ENCODE measurements around the gene VPS25.

The VPS25 gene

DNA sequence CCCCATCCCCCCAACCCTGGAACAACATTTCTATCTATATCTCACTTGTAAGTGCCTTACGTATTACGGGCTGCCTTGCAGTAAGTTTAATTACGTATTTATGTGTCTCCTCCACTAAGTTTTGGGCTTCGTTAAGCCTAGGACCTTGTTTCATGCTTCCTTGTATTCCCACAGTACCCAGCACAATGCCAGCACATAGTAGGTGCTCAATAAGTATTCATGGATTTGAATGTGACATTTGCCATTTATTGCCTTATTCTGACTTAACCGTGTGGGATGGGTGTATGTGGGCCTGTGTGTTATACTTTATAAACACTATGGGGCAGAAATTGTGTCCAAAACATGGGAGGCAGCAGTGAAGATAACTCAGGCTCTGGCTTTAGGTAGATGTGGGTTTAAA lies 19.3 kb downstream of the VPS25 start:
- in situ Hi-C loops (cut with MboI; ENCODE audit: low sequenced_read_pairs): no loop called here

DNA sequence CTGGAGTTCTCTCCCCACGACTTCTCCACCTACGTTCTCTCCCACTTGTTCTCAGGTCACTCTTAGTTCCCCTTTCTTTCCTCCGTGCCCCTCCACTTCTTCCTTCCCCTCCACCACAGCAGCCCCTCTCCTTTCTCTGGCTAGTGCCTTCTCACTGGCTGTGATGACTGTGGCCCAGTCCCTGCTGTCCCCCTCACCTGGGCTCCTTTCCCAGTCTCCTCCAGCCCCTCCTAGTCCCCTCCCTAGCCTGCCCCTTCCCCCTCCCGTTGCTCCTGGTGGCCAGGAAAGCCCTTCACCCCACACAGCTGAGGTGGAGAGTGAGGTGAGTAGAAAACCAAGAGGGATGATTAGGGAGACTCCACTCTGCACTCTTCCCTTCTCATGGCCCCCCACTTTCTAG lies 21.8 kb downstream of the VPS25 start:
- in situ Hi-C loops (cut with MboI; ENCODE audit: low sequenced_read_pairs): no loop called here

DNA sequence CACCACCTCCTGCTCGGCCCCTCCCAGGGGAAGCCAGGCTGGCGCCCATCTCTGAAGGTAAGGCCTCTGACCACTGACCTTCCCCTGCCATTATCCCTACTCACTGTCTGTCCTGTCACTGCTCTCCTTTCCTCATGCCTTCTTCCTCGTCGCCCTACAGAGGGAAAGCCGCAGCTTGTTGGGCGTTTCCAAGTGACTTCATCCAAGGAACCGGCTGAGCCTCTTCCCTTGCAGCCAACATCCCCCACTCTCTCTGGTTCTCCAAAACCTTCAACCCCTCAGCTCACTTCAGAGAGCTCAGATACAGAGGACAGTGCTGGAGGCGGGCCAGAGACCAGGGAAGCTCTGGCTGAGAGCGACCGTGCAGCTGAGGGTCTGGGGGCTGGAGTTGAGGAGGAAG lies 22.2 kb downstream of the VPS25 start:
- in situ Hi-C loops (cut with MboI; ENCODE audit: low sequenced_read_pairs): no loop called here

DNA sequence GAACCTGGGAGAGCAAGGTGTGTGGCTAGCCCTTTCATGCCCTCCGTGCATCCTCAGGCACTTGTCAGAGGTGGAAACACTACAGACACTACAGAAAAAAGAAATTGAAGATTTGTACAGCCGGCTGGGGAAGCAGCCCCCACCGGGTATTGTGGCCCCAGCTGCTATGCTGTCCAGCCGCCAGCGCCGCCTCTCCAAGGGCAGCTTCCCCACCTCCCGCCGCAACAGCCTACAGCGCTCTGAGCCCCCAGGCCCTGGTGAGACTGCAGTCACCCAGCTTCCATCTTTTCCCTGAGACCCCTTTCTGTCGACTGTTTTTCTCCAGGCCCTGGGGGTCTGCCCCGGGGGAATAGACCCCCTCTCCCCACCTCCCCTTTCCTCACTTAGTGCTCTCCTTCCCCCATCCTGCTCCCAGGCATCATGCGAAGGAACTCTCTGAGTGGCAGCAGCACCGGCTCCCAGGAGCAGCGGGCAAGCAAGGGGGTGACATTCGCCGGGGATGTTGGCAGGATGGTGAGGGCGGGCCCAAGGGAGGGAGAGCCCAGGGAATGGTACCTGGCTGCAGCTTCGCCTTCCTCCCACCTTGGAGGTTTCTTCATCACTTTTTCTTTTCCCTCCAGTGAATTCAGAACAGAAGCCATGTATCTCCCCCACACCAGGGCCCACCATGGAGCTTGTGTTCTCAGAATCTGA lies 23.0 kb downstream of the VPS25 start:
- in situ Hi-C loops (cut with MboI; ENCODE audit: low sequenced_read_pairs): no loop called here

DNA sequence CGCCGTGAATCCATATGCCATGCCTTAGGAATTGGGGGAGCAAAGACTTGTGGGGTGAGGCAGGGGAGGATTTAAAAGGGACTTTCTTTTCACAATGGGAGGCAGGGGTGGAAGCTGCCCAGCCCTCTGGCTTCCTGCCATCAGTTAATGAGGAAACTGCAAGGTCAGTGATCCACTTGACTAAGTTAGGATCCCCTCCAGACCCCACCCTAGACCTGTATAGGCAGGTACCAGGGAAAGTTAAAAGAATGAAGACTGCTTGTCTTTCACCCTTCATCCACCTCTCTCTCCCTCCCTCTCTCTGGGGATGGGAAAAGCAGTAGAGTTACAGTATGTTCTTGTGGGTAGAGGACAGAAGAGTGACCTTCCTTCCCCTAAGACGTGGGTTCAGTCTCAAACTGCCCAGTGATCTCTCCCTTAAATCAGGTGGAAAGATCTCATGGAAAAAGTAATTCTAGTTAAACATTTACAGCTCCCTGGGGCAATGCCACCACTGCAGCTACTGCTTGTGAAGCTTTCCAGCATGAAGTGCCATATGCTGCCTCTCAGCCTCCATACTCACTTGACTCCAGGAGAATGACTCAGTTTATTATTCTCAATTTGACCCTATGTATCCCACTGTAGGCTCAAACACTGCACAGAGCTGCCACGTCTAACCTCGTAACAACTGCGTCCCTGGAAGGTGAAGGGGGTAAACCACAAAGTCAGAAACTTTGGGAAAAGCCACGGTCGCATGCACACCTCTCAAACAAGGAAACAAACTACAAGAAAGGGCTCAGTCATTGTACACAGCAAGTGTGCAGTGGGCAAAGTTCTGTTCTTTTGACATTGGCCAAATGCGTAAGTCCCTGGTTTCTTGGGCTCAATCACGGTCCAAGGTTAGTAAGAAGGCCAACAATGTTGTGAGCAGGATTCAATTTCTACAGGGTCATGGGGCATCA lies 24.1 kb downstream of the VPS25 start:
- in situ Hi-C loops (cut with MboI; ENCODE audit: low sequenced_read_pairs): no loop called here

DNA sequence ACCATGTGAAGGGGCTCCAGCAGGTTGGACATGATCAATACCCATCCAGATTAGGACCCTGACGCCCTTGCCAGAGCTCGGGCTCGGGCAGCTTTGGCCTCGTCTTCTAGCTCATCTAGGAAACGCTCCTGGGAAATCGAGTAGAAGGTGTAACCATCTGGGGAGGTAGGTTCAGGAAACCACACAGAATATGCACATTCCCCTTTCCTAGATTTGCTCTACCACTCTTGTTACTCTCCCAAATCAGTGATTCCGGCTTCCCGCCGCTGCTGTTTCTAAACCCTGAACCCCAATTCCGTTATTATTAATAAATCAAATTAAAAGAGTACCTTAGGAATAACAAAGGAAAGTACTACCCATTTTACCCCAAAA lies 24.7 kb downstream of the VPS25 start:
- in situ Hi-C loops (cut with MboI; ENCODE audit: low sequenced_read_pairs): no loop called here

DNA sequence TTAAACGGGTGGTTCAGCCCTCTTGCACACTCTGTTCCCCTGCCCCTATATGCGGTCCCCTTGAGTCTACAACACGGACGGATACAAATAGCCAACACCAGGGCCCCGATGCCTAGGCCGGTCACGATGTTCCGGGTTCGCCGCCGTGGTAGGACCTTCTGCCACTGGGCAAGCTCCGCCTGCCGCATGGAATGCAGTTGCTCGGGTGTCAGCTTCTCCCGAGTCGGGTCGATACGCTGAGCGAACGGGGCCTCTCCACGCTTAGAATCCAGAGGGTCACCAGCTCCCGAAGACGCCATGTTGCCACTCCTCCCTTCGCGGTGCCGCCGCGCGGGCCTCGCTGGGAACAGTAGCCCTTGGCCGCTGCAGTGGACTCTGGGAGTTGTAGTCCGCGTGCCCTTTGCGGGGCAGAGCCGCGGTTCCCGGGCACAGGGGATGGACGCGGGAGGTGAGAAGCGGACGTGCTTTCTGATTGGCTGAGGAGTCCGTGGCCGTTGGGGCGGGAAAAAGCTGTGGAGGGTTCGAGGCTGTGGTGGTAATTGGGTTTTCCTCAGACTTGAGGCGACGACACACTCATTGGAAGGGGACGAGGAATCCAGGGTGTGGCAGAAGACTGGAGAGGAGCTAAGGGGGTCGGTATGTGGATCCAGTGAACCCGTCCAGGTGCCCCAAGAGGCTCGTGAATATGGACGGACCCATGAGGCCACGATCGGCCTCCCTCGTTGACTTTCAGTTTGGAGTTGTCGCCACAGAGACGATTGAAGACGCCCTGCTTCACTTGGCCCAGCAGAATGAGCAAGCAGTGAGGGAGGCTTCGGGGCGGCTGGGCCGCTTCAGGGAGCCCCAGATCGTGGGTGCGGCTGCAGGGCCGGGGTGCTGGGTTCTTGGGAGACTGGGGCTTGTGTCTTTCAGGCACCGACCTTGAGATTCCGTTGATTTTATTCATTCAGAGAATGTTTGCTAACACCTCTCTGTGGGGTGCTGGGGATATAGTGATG lies 25.4 kb downstream of the VPS25 start, which contains the start of the genes CNTD1 and COA3:
TSS of gene CNTD1 (plus strand) at position 479 of the 998 bp plus-strand sequence. CDS start at position 686, 207 bp downstream.
TSS of gene COA3 (minus strand) at position 322 of the 998 bp plus-strand sequence. CDS start at position 299, 23 bp downstream.
- in situ Hi-C loops (cut with MboI; ENCODE audit: low sequenced_read_pairs): no loop called here

DNA sequence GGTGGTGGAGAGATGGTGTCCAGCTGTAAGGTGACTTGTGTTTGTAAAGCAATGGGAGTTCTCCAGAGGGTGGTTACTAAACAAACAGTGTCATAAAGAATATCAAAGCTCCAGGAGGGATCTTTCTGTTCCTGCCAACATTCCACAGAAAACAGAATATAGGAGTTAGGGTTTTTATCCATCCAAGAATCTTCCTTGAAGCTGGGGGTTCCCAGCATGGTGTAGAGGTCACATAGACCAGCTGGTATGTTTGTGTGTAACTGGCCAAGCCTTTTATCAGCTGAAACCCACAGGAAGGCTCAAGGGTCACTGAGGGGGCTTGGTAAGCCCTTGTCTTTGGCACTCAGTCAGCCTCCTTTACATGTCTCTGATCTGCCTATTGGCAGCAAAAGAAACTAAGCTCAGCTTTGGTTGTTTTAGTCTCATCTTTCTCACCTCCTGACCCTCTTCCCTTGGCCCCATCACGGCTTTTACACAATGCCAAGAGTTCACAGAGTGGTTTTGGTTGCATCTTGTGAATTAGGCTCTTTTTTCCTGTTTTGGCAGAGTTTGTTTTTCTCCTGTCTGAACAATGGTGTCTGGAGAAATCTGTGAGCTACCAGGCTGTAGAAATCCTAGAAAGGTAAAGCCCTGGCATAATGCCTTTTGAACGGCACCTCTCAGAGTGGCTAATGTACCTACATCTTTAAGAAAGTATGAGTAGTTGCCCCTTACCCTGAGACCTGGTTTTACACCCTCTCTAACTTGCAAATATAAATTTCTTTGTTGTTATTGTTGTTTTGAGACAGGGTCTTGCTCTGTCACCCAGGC lies 30.0 kb downstream of the VPS25 start:
- in situ Hi-C loops (cut with MboI; ENCODE audit: low sequenced_read_pairs): no loop called here

DNA sequence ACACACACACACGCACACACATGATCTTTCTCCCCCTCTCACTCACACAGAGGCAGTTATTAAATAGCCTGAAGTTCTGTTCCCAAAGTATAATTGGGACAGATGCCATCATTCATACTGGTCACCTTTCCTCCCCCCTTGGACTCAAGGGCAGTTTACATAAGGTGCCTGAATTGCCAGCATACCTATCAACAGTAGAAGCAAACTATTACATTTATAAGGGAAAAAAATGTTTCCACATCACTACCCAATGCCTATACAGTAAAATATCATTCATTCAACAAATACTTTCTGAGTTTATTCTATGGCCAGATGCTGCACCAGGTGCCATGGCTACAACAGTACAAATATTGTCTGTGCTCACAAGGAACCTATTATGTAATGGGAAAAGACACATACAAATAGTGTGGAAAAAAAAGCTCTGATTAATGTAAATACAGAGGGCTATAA lies 31.7 kb downstream of the VPS25 start:
- in situ Hi-C loops (cut with MboI; ENCODE audit: low sequenced_read_pairs): no loop called here

DNA sequence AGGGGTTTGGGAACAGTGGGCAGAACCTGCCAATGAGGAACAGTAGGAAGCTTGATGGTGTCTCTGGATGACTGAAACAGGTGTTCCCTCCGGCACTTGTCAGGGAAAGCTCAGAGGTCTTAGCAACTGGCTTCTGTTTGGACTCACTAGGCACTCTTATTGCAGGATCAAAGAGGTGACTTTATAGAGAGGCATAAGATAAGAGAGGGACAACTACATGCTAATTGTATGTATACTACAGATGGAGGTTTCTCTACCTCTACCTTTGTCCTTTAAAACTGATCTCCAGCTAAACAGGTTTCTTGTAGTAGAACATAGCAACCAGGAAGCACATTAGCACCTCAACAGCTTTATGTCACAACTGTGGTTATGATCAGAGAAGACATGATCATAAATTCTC lies 33.0 kb downstream of the VPS25 start:
- in situ Hi-C loops (cut with MboI; ENCODE audit: low sequenced_read_pairs): no loop called here

DNA sequence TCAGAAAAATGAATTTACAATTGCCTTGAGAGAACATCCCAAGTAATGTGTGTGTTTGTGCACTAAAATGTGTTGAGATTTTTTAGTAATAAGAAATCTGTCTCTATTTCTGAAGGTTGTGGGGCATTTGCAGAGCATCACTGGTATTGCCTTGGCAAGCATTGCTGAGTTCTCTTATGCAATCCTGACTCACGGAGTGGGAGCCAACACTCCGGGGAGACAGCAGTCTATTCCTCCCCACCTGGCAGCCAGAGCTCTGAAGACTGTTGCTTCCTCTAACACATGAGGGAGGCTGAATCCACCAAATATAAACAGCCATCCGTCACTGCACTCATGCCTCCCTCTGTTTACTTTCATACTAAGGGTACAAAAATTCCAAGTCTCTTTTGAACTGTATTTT lies 36.0 kb downstream of the VPS25 start:
- in situ Hi-C loops (cut with MboI; ENCODE audit: low sequenced_read_pairs): no loop called here

DNA sequence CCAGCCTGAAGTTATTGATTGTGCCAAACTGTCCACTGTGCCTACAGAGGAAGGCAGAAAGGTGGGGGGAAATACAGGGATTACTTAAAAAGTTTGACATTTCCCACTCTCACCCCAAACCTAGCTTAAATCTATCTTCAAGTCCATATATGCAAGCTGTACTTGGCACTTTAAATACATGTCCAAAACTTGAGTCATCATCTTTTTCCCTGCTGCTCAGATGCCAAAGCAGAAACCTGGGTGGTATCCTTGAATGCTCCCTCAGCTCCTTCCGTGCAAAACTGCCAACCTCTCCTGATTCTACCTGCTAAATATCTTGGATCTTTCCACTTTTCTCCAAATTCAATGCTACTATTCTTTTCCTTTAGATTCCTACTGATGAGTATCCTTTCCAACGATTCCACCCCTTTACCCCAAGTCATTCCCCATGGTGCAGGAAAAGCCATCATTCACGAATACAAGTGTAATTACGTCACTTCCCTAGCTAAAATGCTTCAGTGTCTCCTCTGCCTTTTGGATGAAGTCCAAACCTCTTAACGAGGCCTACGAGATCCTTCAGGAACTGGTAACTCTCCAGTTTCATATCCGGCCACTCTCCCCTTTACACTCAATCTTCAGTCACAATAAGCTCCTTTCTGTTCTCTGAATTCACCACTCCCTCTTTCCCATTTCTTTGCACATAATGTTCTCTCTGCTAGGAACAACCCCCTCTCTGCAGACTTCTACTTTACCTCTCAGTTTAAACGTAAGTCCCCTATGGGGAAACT lies 41.6 kb downstream of the VPS25 start:
- in situ Hi-C loops (cut with MboI; ENCODE audit: low sequenced_read_pairs): no loop called here

DNA sequence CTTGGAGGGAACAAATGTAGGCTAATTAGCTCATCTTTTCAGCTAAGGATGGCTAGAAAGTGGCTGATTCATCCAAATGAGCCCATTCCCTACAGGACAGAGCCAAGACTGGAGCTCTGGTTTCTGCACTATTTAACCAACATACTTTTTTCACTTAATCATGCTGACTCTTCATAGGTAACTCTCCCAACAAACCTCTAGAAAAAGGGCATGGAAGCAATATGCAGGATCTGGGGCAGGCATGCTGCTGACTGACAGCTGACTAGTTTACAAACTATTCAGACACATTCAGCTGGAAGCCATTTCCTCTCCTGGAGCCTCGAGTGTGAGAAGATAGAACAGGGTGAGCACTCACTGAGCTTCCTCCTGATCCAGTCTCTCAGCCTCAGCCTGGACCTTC lies 44.6 kb downstream of the VPS25 start:
- in situ Hi-C loops (cut with MboI; ENCODE audit: low sequenced_read_pairs): no loop called here

DNA sequence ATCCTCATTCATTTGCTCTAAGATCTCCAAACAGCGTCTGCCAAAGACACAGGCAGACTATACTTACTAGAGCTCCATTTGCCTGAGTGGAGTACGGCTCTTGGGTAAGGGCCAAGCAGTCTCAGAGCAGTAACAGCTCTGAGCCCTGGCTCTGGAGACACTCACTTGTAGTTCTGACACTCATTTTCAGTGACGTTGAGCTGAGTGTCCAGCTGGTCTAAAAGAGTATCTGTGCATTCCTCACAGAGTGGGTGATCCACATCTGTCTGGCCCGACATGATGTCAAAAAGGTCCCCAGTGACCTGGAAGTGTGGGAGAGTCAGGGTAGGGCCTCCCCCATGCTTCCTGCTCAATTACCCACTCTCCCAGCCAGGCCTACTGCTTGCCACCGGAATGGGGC lies 45.1 kb downstream of the VPS25 start:
- in situ Hi-C loops (cut with MboI; ENCODE audit: low sequenced_read_pairs): no loop called here

DNA sequence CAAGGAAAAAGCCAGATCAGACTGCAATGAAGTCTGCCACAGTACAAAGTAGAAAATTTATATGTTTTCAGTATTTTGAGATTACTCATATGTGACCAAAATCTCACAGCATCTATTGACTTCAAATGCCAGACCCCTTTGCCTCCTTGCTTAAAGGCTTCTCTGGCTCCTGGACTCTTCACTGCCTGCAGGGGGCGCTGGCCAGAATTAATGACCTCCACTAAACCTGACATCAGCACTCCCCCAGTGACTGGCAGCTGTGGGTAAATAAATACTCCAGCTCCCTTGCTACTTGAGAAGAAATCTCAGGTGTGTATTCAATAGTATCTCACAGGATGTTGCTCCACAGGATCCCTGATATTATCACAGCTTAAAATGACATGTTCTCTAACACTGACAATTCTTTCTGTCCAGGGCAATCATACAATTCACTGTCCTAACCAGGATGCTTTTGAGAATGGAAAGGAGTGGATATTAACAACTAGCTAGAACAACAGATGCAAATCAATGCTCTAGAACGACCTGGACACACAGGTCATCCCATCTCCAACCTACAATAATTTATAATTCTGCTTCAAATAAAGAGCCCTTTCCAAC lies 46.8 kb downstream of the VPS25 start:
- in situ Hi-C loops (cut with MboI; ENCODE audit: low sequenced_read_pairs): no loop called here

DNA sequence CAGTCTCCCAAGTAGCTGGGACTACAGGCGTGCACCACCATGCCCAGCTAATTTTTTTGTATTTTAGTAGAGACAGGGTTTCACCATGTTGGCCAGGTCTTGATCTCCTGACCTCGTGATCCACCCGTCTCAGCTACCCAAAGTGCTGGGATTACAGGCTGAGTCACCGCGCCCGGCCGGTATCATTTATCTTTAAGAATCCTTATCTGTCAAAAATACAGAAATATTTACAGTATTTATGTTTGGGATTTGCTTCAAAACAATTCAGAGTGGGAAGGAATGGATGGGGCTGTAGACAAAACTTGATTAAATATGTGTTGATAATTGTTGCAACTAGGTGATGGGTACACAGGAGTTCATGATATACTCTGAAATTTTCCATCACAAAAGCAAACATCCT lies 47.9 kb downstream of the VPS25 start:
- in situ Hi-C loops (cut with MboI; ENCODE audit: low sequenced_read_pairs): no loop called here

DNA sequence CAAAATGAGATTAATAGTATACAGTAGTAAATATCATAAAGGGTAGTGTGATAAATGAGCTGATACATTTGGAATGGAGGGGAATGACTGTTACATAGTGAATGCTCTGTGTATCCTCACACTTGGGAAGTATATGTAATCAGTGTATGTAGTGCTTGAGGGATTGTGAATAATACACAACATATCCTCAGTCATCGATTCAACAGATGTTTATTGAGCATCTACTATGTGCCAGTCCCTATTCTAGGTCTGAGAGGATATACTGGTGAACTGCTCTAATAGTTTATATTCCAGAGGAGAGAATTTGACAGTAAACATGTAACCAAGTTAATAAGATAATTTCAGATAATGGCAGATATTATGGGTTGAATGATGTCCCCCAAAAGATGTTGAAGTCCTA lies 54.2 kb downstream of the VPS25 start:
- in situ Hi-C loops (cut with MboI; ENCODE audit: low sequenced_read_pairs): no loop called here
